ENCODE results near the gene TEX11.

Gene TEX11

DNA sequence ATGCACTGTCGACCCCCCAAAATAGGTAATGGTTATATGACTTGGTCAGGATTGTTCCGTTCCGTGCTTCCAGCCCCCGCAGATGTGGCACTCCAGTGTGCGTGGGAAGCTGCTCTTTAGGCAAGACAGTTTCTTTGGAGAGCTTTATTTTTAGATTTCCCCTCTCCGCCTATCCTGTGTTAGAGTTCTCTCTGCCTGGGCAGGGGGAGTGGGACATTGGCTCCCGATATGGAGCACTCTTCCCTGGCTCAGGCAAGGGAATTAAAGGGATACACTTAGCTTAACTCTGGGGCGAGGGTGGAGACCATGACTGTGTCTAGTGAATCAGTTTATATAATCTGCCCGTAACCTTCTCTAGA is 427.9 kb downstream of the TEX11 start:
- TF ChIP-seq, protein P1, sequence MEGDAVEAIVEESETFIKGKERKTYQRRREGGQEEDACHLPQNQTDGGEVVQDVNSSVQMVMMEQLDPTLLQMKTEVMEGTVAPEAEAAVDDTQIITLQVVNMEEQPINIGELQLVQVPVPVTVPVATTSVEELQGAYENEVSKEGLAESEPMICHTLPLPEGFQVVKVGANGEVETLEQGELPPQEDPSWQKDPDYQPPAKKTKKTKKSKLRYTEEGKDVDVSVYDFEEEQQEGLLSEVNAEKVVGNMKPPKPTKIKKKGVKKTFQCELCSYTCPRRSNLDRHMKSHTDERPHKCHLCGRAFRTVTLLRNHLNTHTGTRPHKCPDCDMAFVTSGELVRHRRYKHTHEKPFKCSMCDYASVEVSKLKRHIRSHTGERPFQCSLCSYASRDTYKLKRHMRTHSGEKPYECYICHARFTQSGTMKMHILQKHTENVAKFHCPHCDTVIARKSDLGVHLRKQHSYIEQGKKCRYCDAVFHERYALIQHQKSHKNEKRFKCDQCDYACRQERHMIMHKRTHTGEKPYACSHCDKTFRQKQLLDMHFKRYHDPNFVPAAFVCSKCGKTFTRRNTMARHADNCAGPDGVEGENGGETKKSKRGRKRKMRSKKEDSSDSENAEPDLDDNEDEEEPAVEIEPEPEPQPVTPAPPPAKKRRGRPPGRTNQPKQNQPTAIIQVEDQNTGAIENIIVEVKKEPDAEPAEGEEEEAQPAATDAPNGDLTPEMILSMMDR (IDR thresholded peaks at IDR 0.05), result no peak

GRCh38 chrX:70479922-70480659 is 428.4 kb downstream of the TEX11 start:
- TF ChIP-seq, protein P1 (IDR thresholded peaks at IDR 0.05), result no peak

DNA sequence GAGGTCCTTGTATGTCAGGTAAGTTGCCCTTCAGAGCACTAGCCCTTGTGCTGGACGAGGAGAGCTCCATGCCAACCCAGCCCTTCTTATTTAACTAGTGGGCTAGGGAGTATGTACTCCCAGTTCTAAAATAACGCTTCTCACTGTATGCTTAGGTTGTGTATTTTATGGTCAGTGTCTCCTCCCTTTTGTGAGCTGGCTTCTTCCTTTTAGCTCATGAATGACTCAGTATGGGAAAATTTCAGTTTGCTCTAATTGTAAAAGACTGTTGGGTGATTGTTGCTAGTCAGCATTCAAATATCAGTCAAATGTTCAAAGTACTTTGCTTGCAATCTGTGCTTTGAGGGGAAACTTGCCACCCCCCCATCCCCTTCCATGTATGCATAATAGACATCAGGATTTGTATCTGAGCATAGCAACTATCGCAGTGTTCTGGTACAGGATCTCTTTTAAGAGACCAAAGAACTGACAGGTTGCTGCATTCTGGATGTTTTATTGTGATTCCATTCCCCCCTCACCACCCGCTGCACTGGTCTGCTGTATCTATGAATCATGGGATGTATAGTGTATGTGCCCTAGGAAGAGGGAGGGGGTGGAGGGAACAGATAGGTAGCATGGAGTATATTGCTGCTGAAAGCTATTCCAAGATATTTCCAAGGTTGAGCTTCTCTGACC is 429.1 kb downstream of the TEX11 start:
- TF ChIP-seq, protein P1 (IDR thresholded peaks at IDR 0.05), result no peak

Data from LNCAP (cell line).